Ishikawa (cell line): ENCODE measurements around the gene MROH7.

Experiments
- CEBPB ChIP-seq: IDR thresholded peaks from 2 replicates; pipeline ENCODE4 v1.6.1; 2012
- CREB1 ChIP-seq: IDR thresholded peaks from 2 replicates; pipeline ENCODE4 v1.6.1; 2012; ENCODE audit warnings: low read depth
- EGR1 ChIP-seq: IDR thresholded peaks from 2 replicates; pipeline ENCODE4 v1.6.1; 2012
- EP300 ChIP-seq: IDR thresholded peaks from 2 replicates; pipeline ENCODE4 v1.6.1; 2012; ENCODE audit warnings: borderline replicate concordance
- FOXM1 ChIP-seq: IDR thresholded peaks from 2 replicates; pipeline ENCODE4 v1.6.1; 2012; ENCODE audit warnings: low read depth, borderline replicate concordance
- MAX ChIP-seq: IDR thresholded peaks from 2 replicates; pipeline ENCODE4 v1.6.1; 2012
- NFIC ChIP-seq: IDR thresholded peaks from 2 replicates; pipeline ENCODE4 v1.6.1; 2012
- RAD21 ChIP-seq: IDR thresholded peaks from 2 replicates; pipeline ENCODE4 v1.6.1; 2012; ENCODE audit warnings: low read depth
- REST ChIP-seq: IDR thresholded peaks from 2 replicates; pipeline ENCODE4 v1.6.1; 2012; ENCODE audit warnings: low read depth, mild to moderate bottlenecking
- TAF1 ChIP-seq: IDR thresholded peaks from 2 replicates; pipeline ENCODE4 v1.6.1; 2012; ENCODE audit warnings: low read depth, mild to moderate bottlenecking
- TCF12 ChIP-seq: IDR thresholded peaks from 2 replicates; pipeline ENCODE4 v1.6.1; 2012; ENCODE audit warnings: low read depth
- TEAD4 ChIP-seq: IDR thresholded peaks from 2 replicates; pipeline ENCODE4 v1.6.1; 2012
- USF1 ChIP-seq: IDR thresholded peaks from 2 replicates; pipeline ENCODE4 v1.6.1; 2012
- YY1 ChIP-seq: IDR thresholded peaks from 2 replicates; pipeline ENCODE4 v1.6.1; 2012; ENCODE audit warnings: low read depth
- ZBTB7A ChIP-seq: IDR thresholded peaks from 2 replicates; pipeline ENCODE4 v1.6.1; 2012; ENCODE audit warnings: low read depth

MROH7 gene

GRCh38 chr1:54651608-54652007 lies 10.0 kb downstream of the MROH7 start:
- TF ChIP-seq USF1: no peak
- TF ChIP-seq CEBPB: no peak
- TF ChIP-seq MAX: no peak
- no peak for TF ChIP-seq REST
- no peak for TF ChIP-seq ZBTB7A
- TF ChIP-seq FOXM1: no peak
- TF ChIP-seq TCF12: no peak
- no peak for TF ChIP-seq CREB1
- TF ChIP-seq EGR1: no peak
- TF ChIP-seq EP300: no peak
- TF ChIP-seq RAD21: no peak
- TF ChIP-seq TEAD4: no peak
- no peak for TF ChIP-seq TAF1
- TF ChIP-seq NFIC: no peak

GRCh38 chr1:54652168-54652567 lies 10.6 kb downstream of the MROH7 start:
- no peak for TF ChIP-seq USF1
- no peak for TF ChIP-seq RAD21
- no peak for TF ChIP-seq ZBTB7A
- TF ChIP-seq TEAD4: no peak
- no peak for TF ChIP-seq CEBPB
- no peak for TF ChIP-seq CREB1
- no peak for TF ChIP-seq FOXM1
- TF ChIP-seq REST: no peak
- no peak for TF ChIP-seq TAF1
- TF ChIP-seq EP300: no peak

DNA sequence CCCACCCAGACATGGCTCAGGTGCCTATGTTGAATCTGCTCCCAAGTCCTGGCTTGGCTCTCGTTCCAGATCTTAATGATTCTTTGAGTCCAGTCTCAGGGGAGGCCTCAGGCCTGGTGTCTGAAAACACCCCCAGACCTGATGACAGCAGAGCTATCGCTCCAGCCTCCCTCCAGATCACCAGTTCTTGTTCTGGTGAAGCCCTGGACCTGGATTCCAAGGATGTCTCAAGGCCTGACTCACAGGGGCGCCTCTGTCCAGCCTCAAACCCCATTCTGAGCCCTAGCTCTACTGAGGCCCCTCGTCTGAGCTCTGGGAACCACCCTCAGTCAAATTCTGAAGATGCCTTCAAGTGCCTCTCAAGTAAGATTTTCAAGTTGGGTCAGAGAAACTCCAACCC lies 11.4 kb downstream of the MROH7 start:
- 0 out of 2 replicates have a peak, but pooled peaks have one; percentile 13 for TF ChIP-seq TEAD4
- TF ChIP-seq MAX: no peak
- no peak for TF ChIP-seq FOXM1
- no peak for TF ChIP-seq TCF12
- 0 out of 2 replicates have a peak, but pooled peaks have one; percentile 27 for TF ChIP-seq REST
- TF ChIP-seq CEBPB: no peak

GRCh38 chr1:54658164-54658913 lies 16.8 kb downstream of the MROH7 start:
- TF ChIP-seq EP300: no peak
- no peak for TF ChIP-seq CREB1
- TF ChIP-seq FOXM1: no peak
- TF ChIP-seq TAF1: no peak
- no peak for TF ChIP-seq ZBTB7A
- TF ChIP-seq USF1: no peak
- TF ChIP-seq MAX: no peak
- no peak for TF ChIP-seq TCF12
- no peak for TF ChIP-seq EGR1
- no peak for TF ChIP-seq REST
- TF ChIP-seq NFIC: no peak
- TF ChIP-seq YY1: no peak
- TF ChIP-seq RAD21: no peak
- TF ChIP-seq CEBPB: no peak
- TF ChIP-seq TEAD4: no peak
